GM21576 (cell line): ENCODE results near the gene GRAP2.

Experiments
- ATAC-seq: cut with Tn5 transposase; IDR thresholded peaks from one replicate; pipeline ENCODE4 v1.9.1; 2021; ENCODE audit warnings: mild to moderate bottlenecking, moderate library complexity; ENCODE audit not compliant: unreplicated experiment

The GRAP2 gene

GRCh38 chr22:39923696-39924095 lies 22.8 kb downstream of the GRAP2 start:
- no peak for ATAC-seq

GRCh38 chr22:39924286-39924685 lies 23.4 kb downstream of the GRAP2 start:
- no peak for ATAC-seq

- ATAC-seq = no peak
These were observed 24.4 kb downstream of the GRAP2 start for GRCh38 chr22:39925273-39925672.

- ATAC-seq = no peak
These were observed 25.2 kb downstream of the GRAP2 start for GRCh38 chr22:39925909-39926679.

GRCh38 chr22:39926753-39927152 lies 25.9 kb downstream of the GRAP2 start:
- ATAC-seq = no peak

GRCh38 chr22:39927544-39927943 lies 26.7 kb downstream of the GRAP2 start:
- ATAC-seq = no peak

- ATAC-seq = no peak
These were observed 27.9 kb downstream of the GRAP2 start for GRCh38 chr22:39928536-39929520.

- no peak for ATAC-seq
These were observed 30.4 kb downstream of the GRAP2 start for GRCh38 chr22:39931251-39931650.

GRCh38 chr22:39932166-39932565 lies 31.3 kb downstream of the GRAP2 start:
- no peak for ATAC-seq

- no peak for ATAC-seq
These were observed 32.2 kb downstream of the GRAP2 start for GRCh38 chr22:39932918-39933649.

- no peak for ATAC-seq
These were observed 32.9 kb downstream of the GRAP2 start for GRCh38 chr22:39933741-39934140.

GRCh38 chr22:39935116-39935515 lies 34.2 kb downstream of the GRAP2 start:
- no peak for ATAC-seq

- ATAC-seq = no peak
These were observed 34.7 kb downstream of the GRAP2 start for GRCh38 chr22:39935612-39936011.

- no peak for ATAC-seq
These were observed 35.8 kb downstream of the GRAP2 start for GRCh38 chr22:39936523-39937145.

- no peak for ATAC-seq
These were observed 37.0 kb downstream of the GRAP2 start for GRCh38 chr22:39937906-39938305.

- no peak for ATAC-seq
These were observed 37.7 kb downstream of the GRAP2 start for GRCh38 chr22:39938509-39939111.

GRCh38 chr22:39939830-39940229 lies 38.9 kb downstream of the GRAP2 start:
- ATAC-seq = no peak

GRCh38 chr22:39940757-39941305 lies 39.9 kb downstream of the GRAP2 start:
- ATAC-seq = no peak

- no peak for ATAC-seq
These were observed 40.7 kb downstream of the GRAP2 start for GRCh38 chr22:39941601-39942000.
